GM12878 (cell line): Measurements from ENCODE around the gene CPNE9. TPM values are rescaled to one million over a fixed set of nuclear protein-coding genes. Genes with fewer than 3 reads are reported as not detected.

Source experiments
- BCL3 ChIP-seq: IDR thresholded peaks from 2 replicates; pipeline ENCODE4 v1.6.1; 2011; ENCODE audit warnings: borderline replicate concordance, low read depth, mild to moderate bottlenecking, moderate library complexity, low read length; ENCODE audit not compliant: insufficient read depth, poor library complexity, severe bottlenecking
- CHD2 ChIP-seq: IDR thresholded peaks from 2 replicates; pipeline ENCODE4 v1.6.1; 2011; ENCODE audit warnings: low read depth, low read length, improper control_type of control experiment, borderline replicate concordance
- CUX1 ChIP-seq: IDR thresholded peaks from 2 replicates; pipeline ENCODE4 v1.6.1; 2012; ENCODE audit warnings: improper control_type of control experiment, low read depth, low read length; ENCODE audit not compliant: insufficient replicate concordance
- EGR1 ChIP-seq, 2 experiments: IDR thresholded peaks; 1 replicate in 1 of 2; 2 replicates in 1 of 2; pipeline ENCODE4 v1.6.1; 2011 to 2012; ENCODE audit warnings: low read depth in 2 of 2, low read length in 2 of 2, borderline replicate concordance in 1 of 2, mild to moderate bottlenecking in 1 of 2, moderate library complexity in 1 of 2
- ELK1 ChIP-seq: IDR thresholded peaks from 2 replicates; pipeline ENCODE4 v1.6.1; 2012; ENCODE audit warnings: low read depth, low read length, improper control_type of control experiment
- HDAC2 ChIP-seq: fragments of 200-600 bp; sonication (generic); IDR thresholded peaks from 2 replicates; pipeline ENCODE4 v1.6.1; 2017
- HDGF ChIP-seq: fragments of 450-650 bp; IDR thresholded peaks from 2 replicates; pipeline ENCODE4 v1.6.1; 2016; ENCODE audit warnings: antibody characterized with exemption
- IRF5 ChIP-seq: fragments of 450-650 bp; IDR thresholded peaks from 2 replicates; pipeline ENCODE4 v1.6.1; 2017; ENCODE audit warnings: borderline replicate concordance
- MEF2A ChIP-seq: IDR thresholded peaks from 2 replicates; pipeline ENCODE4 v1.6.1; 2011; ENCODE audit warnings: low read depth, mild to moderate bottlenecking, low read length, moderate library complexity; ENCODE audit not compliant: insufficient read depth
- MTA3 ChIP-seq: IDR thresholded peaks from 2 replicates; pipeline ENCODE4 v1.6.1; 2012; ENCODE audit warnings: low read length, inconsistent platforms, borderline replicate concordance
- MXI1 ChIP-seq: fragments of 150-350 bp; IDR thresholded peaks from 2 replicates; pipeline ENCODE4 v1.6.1; 2011; ENCODE audit warnings: low read depth, mild to moderate bottlenecking, inconsistent platforms, low read length, improper control_type of control experiment
- MYC ChIP-seq: IDR thresholded peaks from 2 replicates; pipeline ENCODE4 v1.6.1; 2011; ENCODE audit warnings: mild to moderate bottlenecking, low read length, moderate library complexity, inconsistent platforms; ENCODE audit not compliant: insufficient read depth, insufficient replicate concordance, insufficient read length, severe bottlenecking
- PKNOX1 ChIP-seq: fragments of 450-650 bp; IDR thresholded peaks from 2 replicates; pipeline ENCODE4 v1.6.1; 2016; ENCODE audit warnings: mild to moderate bottlenecking
- RB1 ChIP-seq: fragments of 450-650 bp; formaldehyde crosslinking; IDR thresholded peaks from 2 replicates; pipeline ENCODE4 v1.6.1; 2017; ENCODE audit warnings: mild to moderate bottlenecking, borderline replicate concordance
- RUNX3 ChIP-seq: IDR thresholded peaks from 2 replicates; pipeline ENCODE4 v1.6.1; 2012; ENCODE audit warnings: low read length, inconsistent platforms
- STAT3 ChIP-seq: IDR thresholded peaks from 2 replicates; pipeline ENCODE4 v1.6.1; 2011; ENCODE audit warnings: low read depth, low read length, improper control_type of control experiment
- TAF1 ChIP-seq: IDR thresholded peaks from 2 replicates; pipeline ENCODE4 v1.6.1; 2011; ENCODE audit warnings: mild to moderate bottlenecking, low read depth, low read length, borderline replicate concordance
- WRNIP1 ChIP-seq: IDR thresholded peaks from 2 replicates; pipeline ENCODE4 v1.6.1; 2011; ENCODE audit warnings: low read depth, low read length, improper control_type of control experiment, borderline replicate concordance
- polyA plus RNA-seq, 11 experiments: library from polyadenylated mRNA; depleted of rRNA in 4 of 11; unstranded in 6 of 11; stranded (reverse) in 5 of 11; fragments of >200 nt; fragmentation: Nextera tagmentation in 4 of 11; fragmentation: Illumina TruSeq in 1 of 11; extraction: Ambion mirVana in 4 of 11; extraction: Trizol in 1 of 11; gene quantifications; 1 replicate in 1 of 11; 2 replicates in 10 of 11; pipeline versions ENCODE4 v1.2.1 to v1.2.3, GENCODE V29; 2011 to 2016; ENCODE audit warnings: inconsistent platforms in 2 of 11, missing spikeins in 2 of 11, low read depth in 1 of 11
- total RNA-seq, 4 experiments: library from RNA; depleted of rRNA in 3 of 4; stranded (reverse); fragments of >200 nt in 3 of 4; fragmentation: Illumina TruSeq in 1 of 4; extraction: Trizol in 1 of 4; gene quantifications; 2 replicates each; pipeline versions ENCODE4 v1.2.1 to v1.2.3, GENCODE V29; 2013 to 2021

The CPNE9 gene
- total and polyA plus RNA-seq, 10 of the 15 experiments (the other 5 are each of a cell fraction or from before 2014, with no cell fraction given) = 0.02 to 0.12 (median 0.05) TPM; not detected in 7

- TF ChIP-seq PKNOX1 (no peak), MXI1 (no peak), IRF5 (no peak), ELK1 (peak; percentile 52; the same call in 1 of the 2 replicates), CUX1 (no peak), MEF2A (no peak), RUNX3 (no peak), STAT3 (no peak), MYC (no peak), BCL3 (no peak), MTA3 (no peak), RB1 (no peak), HDGF (no peak), EGR1 (IDR thresholded peaks at IDR 0.05; ENCODE audit: borderline replicate concordance in 1 of 2, low read depth in 2 of 2, low read length in 2 of 2) (no peak), WRNIP1 (no peak), HDAC2 (no peak), TAF1 (no peak), CHD2 (no peak)
Observed at GRCh38 chr3:9704347-9705322, 1.0 kb downstream of the CPNE9 start (continued).
